AG10803 (cell line): ENCODE results near the gene SH3YL1.
A peak's percentile ranks its signal among the peaks of the same experiment; 100 is the strongest.

Source experiments
- DNase-seq: peaks from one replicate; pipeline ENCODE4 v3.0.0; 2010; ENCODE audit warnings: low read depth
- H3K4me3 ChIP-seq: 2 replicates; pipeline ENCODE4 v1.5.1; 2011; ENCODE audit warnings: mild to moderate bottlenecking, low read length, control low read depth
- CTCF ChIP-seq: conservative IDR thresholded peaks from 2 replicates; pipeline ENCODE4 v1.5.1; 2011; ENCODE audit warnings: mild to moderate bottlenecking, low read length, control low read depth, inconsistent platforms

Gene SH3YL1

GRCh38 chr2:202945-203344 is 60.9 kb downstream of the SH3YL1 start:
- no peak for TF ChIP-seq CTCF
- no peak for DNase-seq
- H3K4me3 ChIP-seq, result no peak overlapping the region

DNA sequence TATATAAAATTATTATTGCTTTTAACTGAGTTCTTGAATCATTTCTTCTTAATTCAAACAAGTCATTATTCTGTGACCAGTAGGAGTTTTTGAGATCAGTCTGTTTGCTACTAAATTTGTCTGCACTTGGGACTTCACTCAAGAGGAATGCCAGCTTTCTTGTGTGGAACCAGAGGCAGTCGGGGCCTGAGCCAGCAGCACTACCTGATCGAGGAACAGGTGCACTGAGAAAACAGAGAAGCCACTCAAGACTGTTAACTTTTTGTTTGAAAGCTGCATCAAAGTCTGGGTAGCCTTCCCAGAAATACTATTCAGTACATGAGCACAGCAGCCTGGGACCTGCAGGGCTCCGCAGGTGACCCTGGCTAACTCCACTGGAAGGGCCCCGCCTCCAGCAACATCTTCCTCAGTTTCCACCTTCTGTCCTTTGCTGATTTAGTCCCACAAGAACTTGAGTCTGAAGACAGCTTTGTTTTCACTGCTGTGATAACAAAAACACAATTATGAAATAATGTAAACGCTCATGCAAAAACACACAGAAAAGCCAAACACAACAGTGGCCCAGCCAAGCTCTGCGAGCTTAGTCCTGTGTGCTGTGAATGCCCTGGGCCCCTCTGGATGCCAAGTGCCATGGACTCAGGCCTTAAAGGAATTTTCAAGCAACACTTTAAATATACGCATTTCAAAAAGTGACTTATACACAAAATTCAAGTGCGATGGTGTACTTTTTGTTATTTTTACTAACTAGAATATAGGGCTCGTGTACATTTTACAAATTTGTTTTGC is 62.0 kb downstream of the SH3YL1 start:
- no peak for TF ChIP-seq CTCF
- DNase-seq, result no peak
- no peak overlapping the region for H3K4me3 ChIP-seq

DNA sequence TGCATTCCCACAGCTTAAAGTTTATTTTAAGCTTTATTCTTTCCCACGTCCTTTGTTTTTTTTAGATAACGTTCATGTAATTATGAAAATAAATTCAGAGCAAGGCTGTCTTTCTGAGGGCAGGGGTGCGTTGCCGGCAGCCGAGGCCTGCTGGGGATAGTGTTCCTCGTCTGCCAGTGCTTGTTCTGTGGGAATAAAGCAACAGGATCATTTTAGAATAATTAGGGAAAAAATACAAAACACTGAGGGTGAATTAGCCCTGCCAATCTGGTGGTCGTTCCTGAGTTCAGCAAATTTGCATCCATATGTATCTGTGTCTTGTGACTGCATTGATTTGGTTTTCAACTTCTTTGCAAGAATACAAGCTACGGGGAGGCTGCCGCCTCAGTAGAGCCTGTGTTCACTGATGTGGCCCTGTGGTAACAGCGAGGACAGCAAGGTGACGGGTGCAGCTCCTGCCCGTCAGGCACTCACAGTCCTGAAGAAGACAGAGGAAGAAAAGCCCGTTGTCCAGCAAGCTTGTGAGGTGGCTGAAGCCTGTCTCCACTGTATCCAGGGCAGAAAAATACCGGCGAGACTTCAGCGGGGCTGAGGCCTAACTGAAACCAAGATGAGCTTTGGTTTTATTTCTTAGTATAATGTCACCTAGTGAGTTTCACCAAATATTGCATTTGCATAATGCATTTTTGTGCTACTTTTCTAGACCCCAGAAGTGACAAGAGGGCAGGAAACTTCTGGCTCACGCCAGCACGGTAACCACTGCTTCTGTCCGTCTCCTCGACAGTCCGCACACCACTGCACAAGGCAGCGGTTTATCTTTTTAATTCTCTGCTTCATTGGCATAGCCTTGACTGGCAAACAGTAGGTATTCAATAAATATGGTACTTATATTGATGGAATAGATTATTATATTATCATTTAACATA is 64.5 kb downstream of the SH3YL1 start:
- TF ChIP-seq CTCF, result no peak
- H3K4me3 ChIP-seq, result no peak overlapping the region
- DNase-seq, result no peak

GRCh38 chr2:196406-196805 is 67.4 kb downstream of the SH3YL1 start:
- H3K4me3 ChIP-seq, result no peak overlapping the region
- no peak for TF ChIP-seq CTCF
- no peak for DNase-seq

DNA sequence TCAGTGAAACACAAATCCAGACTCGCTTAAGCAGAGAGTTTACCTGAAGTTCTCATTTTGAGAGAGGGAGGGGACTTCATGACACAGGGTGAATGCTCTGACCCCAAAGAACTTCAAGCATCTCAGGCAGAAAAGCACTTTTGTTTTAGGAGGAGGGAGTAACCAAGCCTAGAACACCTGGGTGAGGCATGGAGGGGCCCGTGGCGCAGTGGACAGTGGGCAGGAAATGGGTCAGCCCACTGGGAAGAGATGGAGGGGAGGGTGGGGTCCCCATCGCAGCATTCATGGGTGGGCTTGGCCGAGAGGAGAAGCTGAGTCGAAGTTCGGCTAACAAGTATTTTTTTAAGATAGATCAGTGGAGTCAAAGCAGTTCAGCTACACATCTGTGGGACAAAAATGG is 67.9 kb downstream of the SH3YL1 start:
- H3K4me3 ChIP-seq, result no peak overlapping the region
- DNase-seq, result no peak
- TF ChIP-seq CTCF, result no peak

DNA sequence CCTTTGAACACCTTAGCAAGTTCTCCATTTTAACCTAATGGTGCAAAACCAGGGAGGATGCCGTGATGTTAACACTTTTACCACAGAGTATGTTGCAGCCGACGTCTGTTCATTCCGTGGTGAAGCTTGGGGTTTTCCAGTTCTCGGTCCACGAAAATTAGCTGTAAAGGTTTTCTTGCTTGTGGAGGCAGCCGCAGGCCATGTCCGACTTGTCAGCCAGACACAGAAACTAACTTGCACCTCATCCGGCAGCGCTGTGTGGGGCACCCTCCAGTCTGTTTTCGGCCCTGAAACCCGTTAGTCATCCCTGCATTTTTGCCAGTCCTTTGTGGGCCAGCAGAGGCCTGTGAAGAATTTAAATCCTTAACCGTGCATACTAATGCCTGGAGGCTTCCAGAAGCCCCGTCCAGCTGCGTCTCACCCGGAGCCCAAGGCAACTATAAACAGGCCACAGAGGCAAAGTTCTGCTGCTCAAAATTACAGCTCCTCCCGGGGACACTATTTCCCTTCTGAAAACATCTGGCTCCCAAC is 70.6 kb downstream of the SH3YL1 start:
- DNase-seq, result peak; percentile 42
- H3K4me3 ChIP-seq, result no peak overlapping the region
- no peak for TF ChIP-seq CTCF
